ENCODE data around the gene ZNF354C. TPM values are rescaled to one million over a fixed set of nuclear protein-coding genes. Genes with fewer than 3 reads are reported as not detected.

ZNF354C gene
- total RNA-seq, 1 donor from 2014 or later = 7.8 TPM

DNA sequence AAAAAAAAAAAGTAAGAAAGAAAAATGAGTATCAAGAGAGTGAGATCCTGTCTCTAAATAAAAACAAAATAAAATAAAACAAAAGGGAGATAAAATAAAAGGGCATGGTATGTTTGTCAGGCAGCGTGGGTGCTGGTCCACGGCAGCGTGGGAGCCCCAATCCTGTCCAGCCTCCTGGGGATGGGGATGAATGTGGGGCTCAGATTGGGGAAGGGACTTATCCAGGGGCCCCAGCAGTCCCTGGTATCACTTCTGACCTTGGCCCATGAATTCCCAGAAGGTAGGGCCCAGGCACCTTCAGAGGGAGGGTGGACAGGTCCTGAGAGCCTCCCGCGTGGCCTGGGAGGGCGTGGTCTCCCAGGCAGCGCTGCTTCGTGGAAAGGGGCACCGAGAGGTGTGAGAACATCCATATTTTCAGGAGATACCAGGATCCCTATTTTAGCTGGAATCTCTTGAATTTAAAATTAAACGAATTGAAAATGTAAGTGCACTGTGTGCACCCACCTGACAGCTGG is 71.2 kb downstream of the ZNF354C start:
- H3K36me3 Mint-ChIP-seq = no peaks in the 10 kb centered on the region
- no peaks in the 10 kb centered on the region for H3K9me3 Mint-ChIP-seq
- no peak overlapping the region for H3K4me3 Mint-ChIP-seq
- no peaks in the 10 kb centered on the region for H3K4me1 Mint-ChIP-seq (ENCODE audit: unreplicated experiment)
- H3K27ac Mint-ChIP-seq = no peak overlapping the region
- no peak for DNase-seq (ENCODE audit: extremely low spot score, unreplicated experiment)
- TF ChIP-seq CTCF (conservative IDR thresholded peaks at IDR 0.05) = no peak
- no peaks in the 10 kb centered on the region for H3K27me3 Mint-ChIP-seq

- Mint-ChIP-seq H3K27ac (no peak overlapping the region), H3K4me1 (ENCODE audit: unreplicated experiment) (no peaks in the 10 kb centered on the region)
- no peak for DNase-seq (ENCODE audit: extremely low spot score, unreplicated experiment)
Measured at GRCh38 chr5:179131886-179132585, 71.9 kb downstream of the ZNF354C start.

GRCh38 chr5:179132586-179133355 is 72.6 kb downstream of the ZNF354C start:
- no peak overlapping the region for H3K4me3 Mint-ChIP-seq
- no peak for TF ChIP-seq CTCF (conservative IDR thresholded peaks at IDR 0.05)
- no peaks in the 10 kb centered on the region for H3K27me3 Mint-ChIP-seq
- DNase-seq (ENCODE audit: extremely low spot score, unreplicated experiment) = no peak
- no peaks in the 10 kb centered on the region for H3K36me3 Mint-ChIP-seq
- H3K4me1 Mint-ChIP-seq (ENCODE audit: unreplicated experiment) = no peaks in the 10 kb centered on the region
- no peak overlapping the region for H3K27ac Mint-ChIP-seq
- H3K9me3 Mint-ChIP-seq = no peaks in the 10 kb centered on the region

More at GRCh38 chr5:179131886-179132585, 71.9 kb downstream of the ZNF354C start:
- Mint-ChIP-seq H3K36me3 (no peaks in the 10 kb centered on the region), H3K4me3 (no peak overlapping the region), H3K9me3 (no peaks in the 10 kb centered on the region), H3K27me3 (no peaks in the 10 kb centered on the region)
- no peak for TF ChIP-seq CTCF (conservative IDR thresholded peaks at IDR 0.05)

Other genes with a start within 250 kb of the ZNF354C start
- gene ZNF354B, start 200.4 kb upstream of the ZNF354C start, total RNA-seq (ENCODE audit: low replicate concordance) = 20.2 and 27.8 TPM in 2 replicates
- 1.8 and 4.1 TPM in 2 replicates for gene ZFP2, start 164.5 kb upstream of the ZNF354C start, total RNA-seq (ENCODE audit: low replicate concordance)
- 0.12 TPM in 1 of 2 replicates, not detected in the other for gene ZNF454, start 119.2 kb upstream of the ZNF354C start, total RNA-seq (ENCODE audit: low replicate concordance)
- gene GRM6, start 65.1 kb upstream of the ZNF354C start, total RNA-seq (ENCODE audit: low replicate concordance) = not detected in 2 replicates
- gene ZNF879, start 36.6 kb upstream of the ZNF354C start, total RNA-seq (ENCODE audit: low replicate concordance) = 4.8 and 7.2 TPM in 2 replicates

All from type B pancreatic cell (in vitro differentiated cells).